GM12875 (cell line): Measurements from ENCODE around the gene SLC25A10.

ENCODE experiments used
- H3K4me3 ChIP-seq: one replicate; pipeline ENCODE4 v1.5.1; 2011; ENCODE audit warnings: low read depth, low read length, control low read depth
- TF ChIP-seq, protein P1 (sequence below): IDR thresholded peaks from 2 replicates; pipeline ENCODE4 v1.5.1; 2011; ENCODE audit warnings: low read depth, mild to moderate bottlenecking, control low read depth, inconsistent platforms, low read length, moderate library complexity, borderline replicate concordance; ENCODE audit not compliant: insufficient read depth

SLC25A10 gene

DNA sequence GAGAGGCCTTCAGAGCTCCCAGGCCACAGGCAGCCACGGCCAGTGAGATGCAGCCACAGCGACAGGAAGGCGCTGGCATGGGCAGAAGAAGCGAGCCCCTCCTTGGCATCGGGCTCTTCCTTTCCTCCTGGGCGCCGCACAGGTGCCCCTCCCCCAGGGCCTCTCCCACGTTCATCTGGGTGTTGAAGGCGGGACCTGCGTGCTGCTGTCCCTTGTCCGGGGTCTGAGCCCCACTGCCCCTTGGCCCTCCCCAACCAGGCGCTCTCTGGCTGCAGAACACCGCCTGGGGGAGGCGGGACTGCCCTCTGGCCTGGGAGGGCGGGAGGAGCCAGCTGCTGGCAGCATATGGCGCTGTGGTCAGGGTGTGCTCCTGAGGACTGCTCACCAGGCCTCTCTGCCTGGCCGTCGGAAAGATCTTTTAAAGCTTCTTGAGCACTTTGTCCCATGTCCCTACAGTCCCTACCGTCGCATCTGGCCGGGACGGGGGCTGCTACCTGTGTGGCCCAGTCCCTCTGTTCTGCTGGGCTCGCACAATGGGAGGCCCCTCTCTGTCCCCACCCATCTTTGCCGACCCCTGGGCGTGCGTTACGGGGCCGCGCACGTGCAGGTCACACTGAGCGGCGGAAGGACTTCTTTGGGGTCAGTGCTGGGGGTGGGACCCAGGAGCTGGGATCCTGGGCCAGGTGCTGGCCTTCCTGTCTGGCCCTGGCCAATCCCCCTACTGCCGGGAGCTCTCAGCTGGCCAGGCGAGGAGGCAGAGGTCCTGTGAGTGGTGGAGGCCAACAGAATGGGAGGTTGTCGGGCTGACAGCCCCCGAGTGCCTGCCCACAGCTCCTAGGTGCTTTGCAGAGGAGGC, 1.7 kb downstream of the SLC25A10 start:
- TF ChIP-seq, protein P1, sequence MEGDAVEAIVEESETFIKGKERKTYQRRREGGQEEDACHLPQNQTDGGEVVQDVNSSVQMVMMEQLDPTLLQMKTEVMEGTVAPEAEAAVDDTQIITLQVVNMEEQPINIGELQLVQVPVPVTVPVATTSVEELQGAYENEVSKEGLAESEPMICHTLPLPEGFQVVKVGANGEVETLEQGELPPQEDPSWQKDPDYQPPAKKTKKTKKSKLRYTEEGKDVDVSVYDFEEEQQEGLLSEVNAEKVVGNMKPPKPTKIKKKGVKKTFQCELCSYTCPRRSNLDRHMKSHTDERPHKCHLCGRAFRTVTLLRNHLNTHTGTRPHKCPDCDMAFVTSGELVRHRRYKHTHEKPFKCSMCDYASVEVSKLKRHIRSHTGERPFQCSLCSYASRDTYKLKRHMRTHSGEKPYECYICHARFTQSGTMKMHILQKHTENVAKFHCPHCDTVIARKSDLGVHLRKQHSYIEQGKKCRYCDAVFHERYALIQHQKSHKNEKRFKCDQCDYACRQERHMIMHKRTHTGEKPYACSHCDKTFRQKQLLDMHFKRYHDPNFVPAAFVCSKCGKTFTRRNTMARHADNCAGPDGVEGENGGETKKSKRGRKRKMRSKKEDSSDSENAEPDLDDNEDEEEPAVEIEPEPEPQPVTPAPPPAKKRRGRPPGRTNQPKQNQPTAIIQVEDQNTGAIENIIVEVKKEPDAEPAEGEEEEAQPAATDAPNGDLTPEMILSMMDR = no peak
- H3K4me3 ChIP-seq = no peak overlapping the region

DNA sequence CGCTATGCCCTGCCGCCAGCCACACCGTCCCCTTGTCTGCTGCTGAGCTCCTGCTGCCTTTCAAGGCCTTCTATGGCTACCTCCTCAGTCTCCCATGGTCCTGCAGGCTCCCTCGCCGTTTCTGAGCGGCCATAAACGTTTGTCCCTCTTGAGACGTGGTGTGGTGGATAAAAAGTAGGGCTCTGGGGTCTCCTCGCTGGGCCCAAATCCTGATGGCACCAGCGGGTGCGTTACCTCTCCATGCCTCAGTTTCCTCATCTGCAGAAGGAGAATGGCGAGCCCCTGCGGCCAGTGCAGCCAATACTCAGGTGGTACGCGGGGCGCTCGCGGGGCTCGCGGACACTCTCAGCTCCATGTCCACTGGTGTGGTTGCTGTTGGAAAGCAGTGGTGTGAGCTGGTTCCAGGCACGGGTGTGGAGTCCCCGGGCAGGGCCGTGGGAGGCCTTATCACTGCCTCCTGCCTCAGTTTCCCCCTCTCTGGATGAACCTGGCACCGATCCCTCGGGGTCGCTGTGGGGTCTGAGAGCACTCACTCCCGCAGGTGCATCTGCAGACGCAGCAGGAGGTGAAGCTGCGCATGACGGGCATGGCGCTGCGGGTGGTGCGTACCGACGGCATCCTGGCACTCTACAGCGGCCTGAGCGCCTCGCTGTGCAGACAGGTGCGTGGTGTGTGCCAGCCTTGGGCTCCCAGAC, 2.5 kb downstream of the SLC25A10 start:
- H3K4me3 ChIP-seq = no peak overlapping the region
- TF ChIP-seq, protein P1 = no peak

DNA sequence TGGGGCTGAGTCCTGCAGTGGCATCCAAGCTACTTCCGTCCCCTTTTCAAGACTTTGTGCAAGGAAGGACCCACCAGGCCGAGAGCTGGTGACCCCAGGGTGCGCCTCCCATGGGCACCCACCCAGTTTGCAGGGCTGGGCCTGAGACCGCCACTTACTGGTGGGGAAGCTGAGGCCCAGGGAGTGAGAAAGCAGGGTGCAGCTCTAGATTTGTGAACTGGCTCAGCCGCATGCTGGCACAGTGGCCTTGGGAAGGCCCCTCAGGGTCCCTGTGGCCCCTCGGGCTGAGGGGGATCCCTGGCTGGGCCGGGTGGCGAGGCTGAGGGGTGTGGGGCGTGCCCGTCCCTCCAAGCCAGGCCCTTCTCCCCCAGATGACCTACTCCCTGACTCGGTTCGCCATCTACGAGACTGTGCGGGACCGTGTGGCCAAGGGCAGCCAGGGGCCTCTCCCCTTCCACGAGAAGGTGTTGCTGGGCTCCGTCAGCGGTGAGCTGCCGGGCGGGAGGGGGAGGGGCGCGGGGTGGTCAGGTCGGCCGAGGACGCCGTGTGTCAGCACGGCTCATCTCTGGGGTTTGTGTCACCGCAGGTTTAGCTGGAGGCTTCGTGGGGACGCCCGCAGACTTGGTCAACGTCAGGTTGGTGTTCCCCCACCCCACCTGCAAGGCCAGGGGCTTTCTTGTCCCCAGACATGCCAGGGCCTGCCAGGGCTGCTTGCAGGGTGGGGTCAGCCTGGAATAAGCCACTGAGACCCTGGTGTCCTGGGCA, 3.2 kb downstream of the SLC25A10 start:
- no peak overlapping the region for H3K4me3 ChIP-seq
- TF ChIP-seq, protein P1 = no peak

DNA sequence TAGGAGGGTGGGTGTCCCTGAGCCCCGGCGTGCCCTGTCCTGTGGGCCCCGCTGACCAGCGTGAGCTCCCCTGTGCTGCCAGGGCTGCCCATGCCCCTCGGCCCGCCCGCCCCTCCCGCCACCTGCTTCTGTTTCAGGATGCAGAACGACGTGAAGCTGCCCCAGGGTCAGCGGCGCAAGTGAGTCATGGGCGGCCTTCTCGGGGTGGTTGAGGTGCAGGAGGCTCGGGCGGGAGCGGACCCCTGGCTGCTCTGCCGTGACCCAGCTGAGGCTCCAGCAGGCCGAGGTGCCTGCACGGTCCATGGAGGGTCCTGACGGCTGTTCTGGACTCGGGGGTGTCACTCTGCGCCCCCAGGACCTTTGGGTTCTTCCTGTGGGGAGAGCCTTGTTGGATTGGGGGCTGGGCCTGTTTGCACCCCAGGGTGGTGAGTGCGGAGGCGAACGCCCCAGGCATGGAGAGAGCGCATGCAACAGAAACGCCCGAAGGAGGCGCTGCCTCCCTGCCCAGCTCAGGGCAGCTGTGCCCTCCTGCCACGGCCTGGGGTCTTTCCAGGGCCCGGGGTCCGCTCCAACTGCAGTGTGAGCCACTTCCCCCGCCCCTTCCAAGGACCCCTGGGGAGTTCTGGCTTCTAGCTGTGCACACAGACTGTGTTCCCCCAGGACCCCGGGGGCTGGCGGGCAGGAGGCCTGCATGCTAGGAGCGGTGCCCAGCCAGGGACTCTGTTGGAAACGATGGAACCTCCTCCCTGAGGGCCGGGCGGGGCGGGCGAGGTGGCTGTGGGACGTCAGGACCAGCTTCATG, 4.0 kb downstream of the SLC25A10 start:
- TF ChIP-seq, protein P1 = no peak

DNA sequence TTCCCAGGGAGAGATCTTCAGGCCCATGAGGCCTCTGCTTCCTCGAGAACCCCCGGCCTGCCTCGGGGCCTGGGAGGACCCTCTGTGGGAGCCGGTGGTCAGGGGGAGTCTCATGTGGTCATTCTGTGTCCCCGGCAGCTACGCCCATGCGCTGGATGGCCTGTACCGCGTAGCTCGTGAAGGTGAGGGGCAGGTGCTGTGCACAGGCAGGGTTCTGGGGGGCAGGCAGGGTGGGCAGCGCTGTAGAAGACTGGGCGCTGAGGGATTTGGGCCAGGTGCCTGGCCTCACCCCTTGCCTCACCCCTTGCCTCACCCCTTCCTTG, 4.6 kb downstream of the SLC25A10 start:
- no peak overlapping the region for H3K4me3 ChIP-seq
- TF ChIP-seq, protein P1 = no peak

More for the DNA sequence above, 4.0 kb downstream of the SLC25A10 start:
- no peak overlapping the region for H3K4me3 ChIP-seq

DNA sequence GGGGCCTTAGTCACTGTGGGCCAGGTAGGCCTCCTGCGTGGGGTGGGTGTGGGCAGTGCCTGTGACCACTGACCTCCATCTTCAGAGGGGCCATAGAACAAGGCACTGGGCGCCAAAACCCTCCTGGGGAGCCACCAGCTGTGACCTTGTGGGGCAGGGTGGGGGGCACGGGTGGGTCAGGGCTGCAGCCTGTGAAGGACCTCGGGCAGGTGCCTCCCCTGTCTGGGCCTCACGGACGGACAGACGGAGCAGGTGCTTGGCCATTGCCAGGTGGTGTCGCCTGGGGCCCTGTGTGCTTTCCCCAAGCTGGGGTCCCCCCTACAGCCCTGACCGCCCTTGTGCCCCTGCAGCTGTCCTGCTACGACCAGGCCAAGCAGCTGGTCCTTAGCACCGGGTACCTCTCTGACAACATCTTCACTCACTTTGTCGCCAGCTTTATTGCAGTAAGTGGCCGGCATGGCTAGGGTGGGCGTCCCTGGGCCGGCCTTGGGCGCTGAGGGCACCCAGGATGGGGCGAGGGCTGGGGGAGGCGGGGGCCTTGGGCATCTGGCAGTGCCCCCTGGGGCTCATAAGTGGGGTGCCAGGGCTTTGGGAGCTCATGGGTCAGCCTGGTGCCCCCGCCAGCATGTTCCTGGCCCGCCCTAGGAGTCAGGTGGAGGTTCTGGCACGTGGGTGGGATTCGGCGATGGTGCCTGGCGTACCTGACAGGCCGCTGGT, 5.1 kb downstream of the SLC25A10 start:
- TF ChIP-seq, protein P1 = no peak
- H3K4me3 ChIP-seq = no peak overlapping the region
